Neuron (in vitro differentiated cells): Measurements from ENCODE around the gene IGDCC3.

Source experiments
- H2AFZ ChIP-seq: one replicate; pipeline ENCODE4 v1.6.1; 2013; ENCODE audit warnings: low read depth, mild to moderate bottlenecking, inconsistent platforms, low read length, moderate library complexity
- H3K27me3 ChIP-seq: one replicate; pipeline ENCODE4 v1.6.1; 2013; ENCODE audit warnings: low read length; ENCODE audit not compliant: insufficient read depth
- H3K36me3 ChIP-seq: one replicate; pipeline ENCODE4 v1.6.1; 2013; ENCODE audit warnings: low read length; ENCODE audit not compliant: insufficient read depth
- H3K4me1 ChIP-seq: one replicate; pipeline ENCODE4 v1.6.1; 2013; ENCODE audit warnings: low read length; ENCODE audit not compliant: insufficient read depth
- H3K4me3 ChIP-seq: 2 replicates; pipeline ENCODE4 v1.5.1; 2013; ENCODE audit warnings: mild to moderate bottlenecking, low read length, moderate library complexity
- H3K9me3 ChIP-seq: one replicate; pipeline ENCODE4 v1.6.1; 2013; ENCODE audit warnings: low read length

Gene IGDCC3

DNA sequence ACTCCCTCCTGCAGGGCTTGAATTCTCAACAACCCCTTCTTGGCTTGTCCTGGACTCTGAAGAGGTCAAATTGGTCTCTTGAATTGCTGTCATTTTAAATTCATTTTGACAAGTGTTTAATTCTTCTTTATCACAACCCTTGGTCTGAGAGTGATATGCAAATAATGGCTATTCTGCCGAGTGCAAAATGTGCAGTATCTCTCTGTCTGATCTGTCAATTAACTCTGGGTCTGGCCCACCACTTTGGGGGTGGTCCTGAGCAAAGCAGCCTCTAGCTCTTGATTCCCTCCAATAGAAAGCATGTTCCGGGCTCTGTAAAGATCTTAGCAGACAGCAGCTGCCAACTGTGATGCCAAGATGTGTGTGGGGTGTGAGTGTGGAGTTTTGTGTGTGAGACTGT, 2.2 kb upstream of the IGDCC3 start:
- peaks cover 27% of the 10 kb centered on the region for H3K36me3 ChIP-seq
- H3K4me1 ChIP-seq: peaks cover 57% of the 10 kb centered on the region
- no peaks in the 10 kb centered on the region for H3K27me3 ChIP-seq

GRCh38 chr15:65377105-65377975, 462 bp downstream of the IGDCC3 start:
- no peaks in the 10 kb centered on the region for H3K9me3 ChIP-seq
- H3K36me3 ChIP-seq: peaks cover 37% of the 10 kb centered on the region
- no peak overlapping the region for H2AFZ ChIP-seq
- H3K27me3 ChIP-seq: no peaks in the 10 kb centered on the region
- peaks cover 58% of the 10 kb centered on the region for H3K4me1 ChIP-seq
- peak overlapping the region; percentile 76 for H3K4me3 ChIP-seq

More for the DNA sequence above, 2.2 kb upstream of the IGDCC3 start:
- Histone ChIP-seq H2AFZ (no peak overlapping the region), H3K9me3 (no peaks in the 10 kb centered on the region), H3K4me3 (no peak overlapping the region)

DNA sequence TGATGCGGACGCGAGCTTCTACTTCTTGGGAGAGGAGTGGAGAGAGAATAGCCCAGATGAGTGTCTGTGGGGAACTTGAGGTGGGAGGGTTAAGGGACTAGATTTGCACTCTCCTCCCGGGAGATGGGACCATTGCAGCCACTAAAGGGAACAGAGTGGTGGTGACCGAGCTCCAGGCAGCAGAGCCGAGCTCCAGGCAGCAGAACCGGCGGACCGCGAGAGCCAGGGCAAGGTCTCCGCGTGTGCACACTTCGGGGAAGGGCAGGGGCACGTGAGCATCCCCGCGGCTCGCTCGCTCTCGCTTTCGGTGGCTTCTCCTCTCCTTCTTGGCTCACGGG, 1.1 kb downstream of the IGDCC3 start:
- H3K4me1 ChIP-seq: peaks cover 58% of the 10 kb centered on the region
- H3K4me3 ChIP-seq: peak overlapping the region; percentile 76
- peaks cover 43% of the 10 kb centered on the region for H3K36me3 ChIP-seq
- H3K9me3 ChIP-seq: no peaks in the 10 kb centered on the region
- no peaks in the 10 kb centered on the region for H3K27me3 ChIP-seq
- no peak overlapping the region for H2AFZ ChIP-seq

DNA sequence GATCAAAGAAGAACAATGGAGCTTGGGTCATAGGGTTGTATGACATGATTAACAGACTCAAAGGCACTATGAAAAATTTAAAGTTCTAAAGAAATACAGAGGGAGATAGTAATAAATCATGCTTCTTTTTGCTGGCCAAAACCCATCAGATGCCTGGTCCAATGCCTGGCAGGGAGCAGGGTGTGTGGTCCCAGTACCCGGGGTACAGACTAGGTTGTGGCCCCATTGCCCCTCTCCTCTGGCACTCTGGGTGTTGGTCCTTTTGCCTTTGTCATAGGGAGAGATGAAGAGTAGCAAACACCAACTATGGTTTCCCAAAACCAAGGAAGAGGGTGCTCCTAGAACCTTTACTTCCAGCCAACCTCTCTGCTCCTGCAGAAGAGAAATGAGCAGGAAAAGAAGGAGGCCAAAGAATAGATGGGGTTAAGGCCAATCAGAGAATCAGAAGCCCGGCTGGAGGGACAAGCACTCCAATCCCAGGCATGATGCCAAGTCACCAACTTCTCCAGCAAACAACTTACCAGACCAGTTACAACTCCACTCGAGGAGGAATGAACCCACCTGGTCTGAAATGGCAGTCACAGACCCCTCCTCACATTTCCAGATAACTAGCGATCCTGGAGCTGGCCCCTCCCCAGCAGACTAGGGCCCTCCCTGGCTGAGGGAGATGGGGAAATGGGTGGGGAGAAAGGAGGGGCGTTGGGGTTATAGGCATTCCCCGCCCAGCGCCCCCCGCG, 1.8 kb downstream of the IGDCC3 start:
- Histone ChIP-seq H3K9me3 (no peaks in the 10 kb centered on the region), H3K27me3 (no peaks in the 10 kb centered on the region), H3K36me3 (peaks cover 49% of the 10 kb centered on the region), H3K4me3 (peak overlapping the region; percentile 76), H2AFZ (no peak overlapping the region), H3K4me1 (peaks cover 64% of the 10 kb centered on the region)

DNA sequence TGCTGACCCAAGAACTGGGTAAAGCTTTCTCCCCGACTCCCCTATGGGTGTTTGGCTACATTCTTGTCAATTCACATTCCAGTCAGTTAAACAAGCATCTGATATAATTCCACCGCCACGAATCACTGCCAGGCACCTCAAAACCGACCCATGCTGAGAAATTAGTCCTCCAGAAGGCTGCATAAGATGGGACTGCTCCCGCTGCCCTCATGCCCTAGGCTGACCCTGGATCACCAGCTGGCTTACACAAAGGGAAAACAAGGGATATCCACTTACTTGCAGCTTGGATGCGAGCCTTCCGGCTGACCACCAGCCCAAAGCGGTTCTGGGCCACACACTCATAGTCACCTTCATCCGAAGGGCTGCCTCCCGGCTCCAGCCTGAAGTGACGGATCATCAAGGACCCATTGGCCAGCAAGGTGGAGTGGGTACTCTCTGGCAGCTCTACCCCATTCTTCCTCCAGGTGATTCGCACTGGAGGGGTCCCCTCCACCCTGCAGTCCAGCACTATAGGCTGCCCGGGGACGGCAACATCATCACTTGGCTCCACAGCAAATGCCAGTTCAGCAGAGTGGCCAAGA, 2.9 kb downstream of the IGDCC3 start:
- Histone ChIP-seq H3K36me3 (peaks cover 54% of the 10 kb centered on the region), H3K27me3 (no peaks in the 10 kb centered on the region), H3K9me3 (no peaks in the 10 kb centered on the region), H3K4me1 (peaks cover 62% of the 10 kb centered on the region), H3K4me3 (peak overlapping the region; percentile 12), H2AFZ (no peak overlapping the region)

DNA sequence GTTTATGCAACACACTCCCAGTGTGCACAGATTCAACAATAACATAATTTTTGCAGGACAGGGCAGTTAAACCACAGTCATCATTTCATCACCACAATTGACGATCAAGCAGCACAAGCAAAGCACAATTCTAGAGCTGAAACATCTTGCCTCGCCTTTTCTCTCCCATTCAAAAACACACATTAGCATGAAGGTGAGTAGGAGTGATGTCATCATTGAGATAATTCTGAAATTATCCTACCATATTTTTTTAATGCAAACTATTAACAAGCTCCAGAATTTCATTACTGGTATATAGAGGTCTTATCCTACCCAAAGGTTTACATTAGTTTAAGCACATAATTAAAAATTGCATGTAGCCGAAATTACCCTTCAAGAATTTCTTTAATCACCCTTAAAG, 3.5 kb downstream of the IGDCC3 start:
- peaks cover 59% of the 10 kb centered on the region for H3K36me3 ChIP-seq
- H2AFZ ChIP-seq: no peak overlapping the region
- H3K9me3 ChIP-seq: no peaks in the 10 kb centered on the region
- H3K4me3 ChIP-seq: no peak overlapping the region
- no peaks in the 10 kb centered on the region for H3K27me3 ChIP-seq
- peaks cover 62% of the 10 kb centered on the region for H3K4me1 ChIP-seq

DNA sequence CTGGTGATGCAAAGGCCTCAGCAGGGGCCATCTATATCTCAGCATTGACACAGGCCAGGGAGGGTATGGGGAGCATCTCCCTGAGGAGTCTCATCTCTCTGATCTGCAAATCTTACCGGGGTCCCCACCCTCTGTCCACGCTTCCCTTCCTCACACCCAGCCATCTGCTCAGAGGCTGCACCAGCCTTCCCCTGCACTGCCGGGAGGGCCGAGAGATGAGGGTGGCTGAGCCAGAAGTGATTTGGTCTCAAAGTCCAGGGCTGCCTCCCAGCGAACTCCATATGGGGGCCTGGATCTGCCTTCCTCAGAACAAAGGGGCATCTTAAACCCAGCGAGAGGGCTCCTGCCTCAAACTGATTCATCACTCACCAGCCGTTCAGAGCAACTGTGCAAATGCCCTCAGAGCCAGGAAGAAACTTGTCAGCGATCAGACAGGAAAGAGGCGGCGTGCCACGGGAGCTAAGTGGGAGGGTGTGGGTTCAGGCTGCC, 4.6 kb downstream of the IGDCC3 start:
- Histone ChIP-seq H2AFZ (no peak overlapping the region), H3K4me1 (peaks cover 68% of the 10 kb centered on the region), H3K27me3 (no peaks in the 10 kb centered on the region), H3K36me3 (peaks cover 59% of the 10 kb centered on the region), H3K4me3 (no peak overlapping the region), H3K9me3 (no peaks in the 10 kb centered on the region)

GRCh38 chr15:65372787-65373067, 5.1 kb downstream of the IGDCC3 start:
- H3K4me1 ChIP-seq: peaks cover 70% of the 10 kb centered on the region
- H3K9me3 ChIP-seq: no peaks in the 10 kb centered on the region
- H3K36me3 ChIP-seq: peaks cover 59% of the 10 kb centered on the region
- H2AFZ ChIP-seq: no peak overlapping the region
- no peak overlapping the region for H3K4me3 ChIP-seq
- no peaks in the 10 kb centered on the region for H3K27me3 ChIP-seq

GRCh38 chr15:65371976-65372786, 5.6 kb downstream of the IGDCC3 start:
- Histone ChIP-seq H3K36me3 (peaks cover 59% of the 10 kb centered on the region), H3K9me3 (no peaks in the 10 kb centered on the region), H3K4me3 (no peak overlapping the region), H2AFZ (no peak overlapping the region), H3K4me1 (peaks cover 74% of the 10 kb centered on the region), H3K27me3 (no peaks in the 10 kb centered on the region)

DNA sequence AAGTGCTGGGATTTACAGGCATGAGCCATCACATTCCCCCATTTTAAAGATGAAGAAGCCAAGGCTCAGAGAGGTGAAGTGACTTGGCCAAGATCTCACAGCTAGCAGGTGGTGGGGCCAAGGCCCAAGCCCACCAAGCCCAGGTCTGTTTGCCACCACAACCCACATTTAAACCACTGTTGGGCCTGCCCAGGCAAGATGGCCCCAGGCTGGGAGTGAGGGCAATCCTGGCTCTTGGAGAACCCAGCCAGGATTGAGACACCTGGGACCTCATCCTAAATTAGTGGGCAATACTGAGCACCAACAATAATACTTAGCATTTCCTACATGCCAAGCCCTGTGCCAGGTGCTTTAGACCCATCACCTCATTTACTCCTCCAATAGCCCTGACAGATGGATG, 6.9 kb downstream of the IGDCC3 start:
- Histone ChIP-seq H3K9me3 (no peaks in the 10 kb centered on the region), H3K4me1 (peaks cover 79% of the 10 kb centered on the region), H3K36me3 (peaks cover 66% of the 10 kb centered on the region), H3K27me3 (no peaks in the 10 kb centered on the region), H2AFZ (no peak overlapping the region), H3K4me3 (no peak overlapping the region)

GRCh38 chr15:65369651-65370050, 8.2 kb downstream of the IGDCC3 start:
- Histone ChIP-seq H2AFZ (no peak overlapping the region), H3K36me3 (peaks cover 62% of the 10 kb centered on the region), H3K9me3 (no peaks in the 10 kb centered on the region), H3K27me3 (no peaks in the 10 kb centered on the region), H3K4me1 (peaks cover 78% of the 10 kb centered on the region), H3K4me3 (no peak overlapping the region)

GRCh38 chr15:65369212-65369547, 8.6 kb downstream of the IGDCC3 start:
- H3K4me3 ChIP-seq: peak overlapping the region; percentile 3
- H3K4me1 ChIP-seq: peaks cover 79% of the 10 kb centered on the region

More at GRCh38 chr15:65369212-65369547, 8.6 kb downstream of the IGDCC3 start:
- Histone ChIP-seq H3K9me3 (no peaks in the 10 kb centered on the region), H2AFZ (no peak overlapping the region), H3K27me3 (no peaks in the 10 kb centered on the region), H3K36me3 (peaks cover 62% of the 10 kb centered on the region)
